Measurements from ENCODE around the gene NLRP2B. TPM values are rescaled to one million over a fixed set of nuclear protein-coding genes. Genes with fewer than 3 reads are reported as not detected.
"Not testable (repeated sequence)": the region's sequence is repeated elsewhere in the genome, so short reads cannot be mapped to it uniquely, and the experiment has no call there.

Gene NLRP2B
- total RNA-seq, 2 experiments from 2014 or later, result not detected

- Mint-ChIP-seq H3K4me1 (no peaks in the 10 kb centered on the region), H3K36me3 (no peaks in the 10 kb centered on the region), H3K27ac (no peak overlapping the region), H3K9me3 (peaks cover 8% of the 10 kb centered on the region), H3K4me3 (no peak overlapping the region), H3K27me3 (no peaks in the 10 kb centered on the region)
- no peak for DNase-seq
These were observed 39.4 kb downstream of the NLRP2B start for GRCh38 chrX:57640674-57641016.

DNA sequence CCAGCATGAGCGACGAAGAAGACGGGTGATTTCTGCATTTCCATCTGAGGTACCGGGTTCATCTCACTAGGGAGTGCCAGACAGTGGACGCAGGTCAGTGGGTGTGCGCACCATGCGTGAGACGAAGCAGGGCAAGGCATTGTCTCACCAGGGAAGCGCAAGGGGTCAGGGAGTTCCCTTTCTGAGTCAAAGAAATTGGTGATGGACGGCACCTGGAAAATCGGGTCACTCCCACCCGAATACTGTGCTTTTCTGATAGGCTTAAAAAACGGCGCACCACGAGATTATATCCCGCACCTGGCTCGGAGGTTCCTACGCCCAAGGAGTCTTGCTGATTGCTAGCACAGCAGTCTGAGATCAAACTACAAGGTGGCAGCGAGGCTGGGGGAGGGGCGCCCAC, 50.6 kb downstream of the NLRP2B start:
- not testable (repeated sequence) for H3K27ac Mint-ChIP-seq, H3K36me3 Mint-ChIP-seq, H3K27me3 Mint-ChIP-seq, H3K4me1 Mint-ChIP-seq, DNase-seq, H3K4me3 Mint-ChIP-seq
- H3K9me3 Mint-ChIP-seq, result peaks cover 30% of the 10 kb centered on the region

Other genes starting within 250 kb of the NLRP2B start
- gene ZXDB, start 88.2 kb downstream of the NLRP2B start, total RNA-seq, result 1 to 10 TPM; 6.3 to 6.8 TPM
- 1 to 10 TPM; 3.7 TPM for gene ZXDA, start 230.2 kb upstream of the NLRP2B start, total RNA-seq